ENCODE data around the gene ANXA11. TPM values are rescaled to one million over a fixed set of nuclear protein-coding genes. Genes with fewer than 3 reads are reported as not detected.

The ANXA11 gene
- total and polyA plus RNA-seq, 2 of the 4 experiments (the other 2 are of a cell fraction) = 39.4 to 109 TPM

DNA sequence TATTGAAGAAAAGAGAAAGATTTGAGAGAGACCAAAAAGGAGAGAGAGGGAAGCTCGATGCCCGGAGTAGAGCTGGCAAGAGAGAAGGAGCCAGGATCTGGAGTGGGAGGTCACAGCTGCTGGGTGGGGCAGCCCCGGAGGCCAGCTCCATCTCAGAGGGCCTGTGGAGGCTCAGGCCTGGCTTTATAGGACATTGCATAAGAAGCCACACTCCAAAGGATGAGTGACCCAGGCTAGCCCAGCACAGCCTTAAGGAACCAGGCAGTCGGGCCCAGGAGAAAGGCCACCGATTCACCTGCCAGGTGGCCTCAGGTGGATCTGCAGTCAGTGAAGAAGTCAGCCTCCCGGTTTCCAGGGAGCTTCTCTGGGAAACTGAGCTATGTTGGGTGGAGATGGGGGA lies 72.1 kb downstream of the ANXA11 start:
- H3K4me3 ChIP-seq (ENCODE audit: insufficient read depth, low read depth, low read length) = peak overlapping the region; percentile 67; the same call in 1 of the 2 replicates
- CTCF ChIA-PET = interaction anchor here (0.8 to 1.2 kb wide), 2 partner anchors 87 to 715 kb away, joined by 3 to 5 read pairs; no protein-coding TSS in a partner anchor
- H3K9ac ChIP-seq (ENCODE audit: low read depth, low read length) = peak overlapping the region; percentile 25; the same call in 1 of the 2 replicates
- no peak for ATAC-seq (ENCODE audit: low read depth)
- peaks cover 0 to 11% of the 10 kb centered on the region in 2 experiments; a peak in 1 of 4 replicates for H3K79me1 ChIP-seq (ENCODE audit: low read depth in 1 of 2, low read length in 2 of 2)
- peak overlapping the region; percentile 10; the same call in 1 of the 2 replicates for H3K14ac ChIP-seq (replicated peaks; ENCODE audit: low read depth, low read length)
- POLR2A ChIA-PET (ENCODE audit: unreplicated experiment) = no interaction called here
- H2AK5ac ChIP-seq (ENCODE audit: low read depth, low read length) = peak overlapping the region; percentile 74; the same call in 1 of the 2 replicates
- peaks cover 17% of the 10 kb centered on the region for H3K4me1 ChIP-seq (ENCODE audit: control insufficient read depth, insufficient read depth, low read length)
- peak overlapping the region; percentile 83; the same call in 1 of the 2 replicates for H2BK120ac ChIP-seq (ENCODE audit: low read depth, low read length)
- in situ Hi-C loops (cut with MboI; ENCODE audit: low sequenced_read_pairs) = no loop called here
- H2BK5ac ChIP-seq (ENCODE audit: low read depth, low read length, poor library complexity, severe bottlenecking) = no peak overlapping the region
- 0 out of 2 replicates have a peak overlapping the region, but pooled peaks have one; percentile 1 for H3K27ac ChIP-seq (ENCODE audit: insufficient read depth, low read length)
- DNase-seq = no peak
- H3K23ac ChIP-seq (ENCODE audit: low read depth, low read length) = no peak overlapping the region
- peak overlapping the region; percentile 79 for H2AK9ac ChIP-seq (replicated peaks; ENCODE audit: low read depth, low read length, poor library complexity)
- no peaks in the 10 kb centered on the region for H4K20me1 ChIP-seq (ENCODE audit: insufficient read depth, low read length)
- no peaks in the 10 kb centered on the region for H3K27me3 ChIP-seq (ENCODE audit: control insufficient read depth, insufficient read depth, low read length)
- peak overlapping the region; percentile 50; a peak in 2 of 4 replicates for H4K8ac ChIP-seq (ENCODE audit: low read depth in 2 of 2, low read length in 2 of 2)
- H3K56ac ChIP-seq (ENCODE audit: extremely low read depth, insufficient read depth, low read length) = no peak overlapping the region; the same call in 1 of the 2 replicates
- H3K18ac ChIP-seq (ENCODE audit: low read depth, low read length) = no peak overlapping the region; the same call in 1 of the 2 replicates
- no peak overlapping the region for H2BK20ac ChIP-seq (ENCODE audit: low read depth, low read length)
- H3K9me3 ChIP-seq (ENCODE audit: control insufficient read depth, insufficient read depth, low read length) = no peaks in the 10 kb centered on the region
- peak overlapping the region; percentile 34; the same call in 1 of the 2 replicates for H4K91ac ChIP-seq (ENCODE audit: insufficient read depth, low read depth, low read length)
- TF ChIP-seq POLR2A (IDR thresholded peaks at IDR 0.05; ENCODE audit: low read depth, low read length) = no peak
- no peak for TF ChIP-seq FOS (IDR thresholded peaks at IDR 0.05; ENCODE audit: low read depth, low read length)
- TF ChIP-seq NFE2L2 (IDR thresholded peaks at IDR 0.05; ENCODE audit: low read depth, low read length) = no peak
- no peak for TF ChIP-seq SMC3 (IDR thresholded peaks at IDR 0.05; ENCODE audit: low read depth, low read length)
- no peak for TF ChIP-seq BHLHE40 (IDR thresholded peaks at IDR 0.05; ENCODE audit: low read depth, low read length)
- no peak for TF ChIP-seq MAFK (IDR thresholded peaks at IDR 0.05; ENCODE audit: low read depth, low read length)
- TF ChIP-seq CEBPB (IDR thresholded peaks at IDR 0.05; ENCODE audit: low read depth, low read length) = no peak
- no peak for TF ChIP-seq RAD21 (IDR thresholded peaks at IDR 0.05; ENCODE audit: low read length)
- TF ChIP-seq MXI1 (IDR thresholded peaks at IDR 0.05; ENCODE audit: borderline replicate concordance, low read depth, low read length) = no peak
- no peak for TF ChIP-seq RCOR1 (IDR thresholded peaks at IDR 0.05; ENCODE audit: insufficient replicate concordance, low read length)
- TF ChIP-seq, protein P1, sequence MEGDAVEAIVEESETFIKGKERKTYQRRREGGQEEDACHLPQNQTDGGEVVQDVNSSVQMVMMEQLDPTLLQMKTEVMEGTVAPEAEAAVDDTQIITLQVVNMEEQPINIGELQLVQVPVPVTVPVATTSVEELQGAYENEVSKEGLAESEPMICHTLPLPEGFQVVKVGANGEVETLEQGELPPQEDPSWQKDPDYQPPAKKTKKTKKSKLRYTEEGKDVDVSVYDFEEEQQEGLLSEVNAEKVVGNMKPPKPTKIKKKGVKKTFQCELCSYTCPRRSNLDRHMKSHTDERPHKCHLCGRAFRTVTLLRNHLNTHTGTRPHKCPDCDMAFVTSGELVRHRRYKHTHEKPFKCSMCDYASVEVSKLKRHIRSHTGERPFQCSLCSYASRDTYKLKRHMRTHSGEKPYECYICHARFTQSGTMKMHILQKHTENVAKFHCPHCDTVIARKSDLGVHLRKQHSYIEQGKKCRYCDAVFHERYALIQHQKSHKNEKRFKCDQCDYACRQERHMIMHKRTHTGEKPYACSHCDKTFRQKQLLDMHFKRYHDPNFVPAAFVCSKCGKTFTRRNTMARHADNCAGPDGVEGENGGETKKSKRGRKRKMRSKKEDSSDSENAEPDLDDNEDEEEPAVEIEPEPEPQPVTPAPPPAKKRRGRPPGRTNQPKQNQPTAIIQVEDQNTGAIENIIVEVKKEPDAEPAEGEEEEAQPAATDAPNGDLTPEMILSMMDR (conservative IDR thresholded peaks at IDR 0.05; ENCODE audit: low read depth, low read length) = no peak
- no peak for TF ChIP-seq RFX5 (IDR thresholded peaks at IDR 0.05; ENCODE audit: low read depth, low read length)
- TF ChIP-seq, protein P2, sequence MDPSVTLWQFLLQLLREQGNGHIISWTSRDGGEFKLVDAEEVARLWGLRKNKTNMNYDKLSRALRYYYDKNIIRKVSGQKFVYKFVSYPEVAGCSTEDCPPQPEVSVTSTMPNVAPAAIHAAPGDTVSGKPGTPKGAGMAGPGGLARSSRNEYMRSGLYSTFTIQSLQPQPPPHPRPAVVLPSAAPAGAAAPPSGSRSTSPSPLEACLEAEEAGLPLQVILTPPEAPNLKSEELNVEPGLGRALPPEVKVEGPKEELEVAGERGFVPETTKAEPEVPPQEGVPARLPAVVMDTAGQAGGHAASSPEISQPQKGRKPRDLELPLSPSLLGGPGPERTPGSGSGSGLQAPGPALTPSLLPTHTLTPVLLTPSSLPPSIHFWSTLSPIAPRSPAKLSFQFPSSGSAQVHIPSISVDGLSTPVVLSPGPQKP (IDR thresholded peaks at IDR 0.05; ENCODE audit: borderline replicate concordance, low read depth, low read length) = no peak
- no peak for TF ChIP-seq CHD1 (IDR thresholded peaks at IDR 0.05; ENCODE audit: low read depth, low read length)
- H3K4me2 ChIP-seq (ENCODE audit: low read depth, low read length) = peak overlapping the region; percentile 96
- peaks cover 8% of the 10 kb centered on the region; the same call in 1 of the 2 replicates for H3K9me1 ChIP-seq (ENCODE audit: insufficient read depth, low read length)
- no peak overlapping the region for H4K5ac ChIP-seq (ENCODE audit: low read depth, low read length)
- dilution Hi-C loops (cut with HindIII; ENCODE audit: low sequenced_read_pairs, unreplicated experiment) = no loop called here
- H2AFZ ChIP-seq (replicated peaks; ENCODE audit: low read length, poor library complexity) = peak overlapping the region; percentile 77
- H2BK15ac ChIP-seq (ENCODE audit: low read depth, low read length) = no peak overlapping the region
- intact Hi-C loops (cut with micrococcal nuclease) = loop anchor here (10.0 kb wide), 1 partner anchor 588 kb away; no protein-coding TSS in a partner anchor
- WGBS, 2 experiments (ENCODE audit: extremely low coverage in 2 of 2, insufficient read length in 1 of 2) = 20% methylated on average over 4 of the region's 6 CpGs; no CpG with 5 or more reads in 1 of the 2 experiments
- peak overlapping the region; percentile 64 for H3K4ac ChIP-seq (ENCODE audit: low read depth, low read length)
- BruUV-seq (replicated peaks) = no TSS peak
- H3K36me3 ChIP-seq (ENCODE audit: control insufficient read depth, insufficient read depth, low read length) = no peaks in the 10 kb centered on the region
